ENCODE measurements around the gene ANO10.
A peak's percentile ranks its signal among the peaks of the same experiment; 100 is the strongest.
"Not testable (repeated sequence)": the region's sequence is repeated elsewhere in the genome, so short reads cannot be mapped to it uniquely, and the experiment has no call there.

Gene ANO10

GRCh38 chr3:43621656-43622432, at the start of gene ANO10:
ANO10 (minus strand) TSS chr3:43622011; CDS start chr3:43605852, 16,159 bp downstream.
- peak; percentile 98 for DNase-seq

- no peak for DNase-seq
Measured at GRCh38 chr3:43670635-43671522, 49.1 kb upstream of the ANO10 start.

GRCh38 chr3:43665011-43665410, 43.2 kb upstream of the ANO10 start:
- not testable (repeated sequence) for DNase-seq

DNA sequence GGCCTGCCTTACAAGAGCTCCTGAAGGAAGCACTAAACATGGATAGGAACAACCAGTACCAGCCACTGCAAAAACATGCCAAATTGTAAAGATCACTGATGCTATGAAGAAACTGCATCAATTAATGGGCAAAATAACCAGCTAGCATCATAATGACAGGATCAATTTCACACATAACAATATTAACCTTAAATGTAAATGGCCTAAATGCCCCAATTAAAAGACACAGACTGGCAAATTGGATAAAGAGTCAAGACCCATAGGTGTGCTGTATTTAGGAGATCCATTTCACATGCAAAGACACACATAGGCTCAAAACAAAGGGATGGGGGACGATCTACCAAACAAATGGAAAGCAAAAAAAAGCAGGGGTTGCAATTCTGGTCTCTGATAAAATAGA, 39.6 kb upstream of the ANO10 start:
- DNase-seq: not testable (repeated sequence)

GRCh38 chr3:43659250-43659880, 37.6 kb upstream of the ANO10 start:
- no peak for DNase-seq

DNA sequence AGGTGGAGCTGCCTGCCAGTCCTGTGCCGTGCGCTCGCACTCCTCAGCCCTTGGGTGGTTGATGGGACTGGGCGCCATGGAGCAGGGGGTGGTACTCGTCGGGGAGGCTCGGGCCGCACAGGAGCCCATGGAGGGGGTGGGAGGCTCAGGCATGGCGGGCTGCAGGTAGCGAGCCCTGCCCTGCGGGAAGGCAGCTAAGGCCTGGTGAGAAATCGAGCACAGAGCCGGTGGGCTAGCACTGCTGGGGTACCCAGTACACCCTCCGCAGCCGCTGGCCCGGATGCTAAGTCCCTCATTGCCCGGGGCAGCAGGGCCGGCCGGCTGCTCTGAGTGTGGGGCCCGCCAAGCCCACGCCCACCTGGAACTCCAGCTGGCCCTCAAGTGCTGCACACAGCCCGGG, 34.6 kb upstream of the ANO10 start:
- DNase-seq: not testable (repeated sequence)

GRCh38 chr3:43650345-43650744, 28.5 kb upstream of the ANO10 start:
- DNase-seq: no peak

- DNase-seq: no peak
Measured at GRCh38 chr3:43649365-43649968, 27.7 kb upstream of the ANO10 start.

DNA sequence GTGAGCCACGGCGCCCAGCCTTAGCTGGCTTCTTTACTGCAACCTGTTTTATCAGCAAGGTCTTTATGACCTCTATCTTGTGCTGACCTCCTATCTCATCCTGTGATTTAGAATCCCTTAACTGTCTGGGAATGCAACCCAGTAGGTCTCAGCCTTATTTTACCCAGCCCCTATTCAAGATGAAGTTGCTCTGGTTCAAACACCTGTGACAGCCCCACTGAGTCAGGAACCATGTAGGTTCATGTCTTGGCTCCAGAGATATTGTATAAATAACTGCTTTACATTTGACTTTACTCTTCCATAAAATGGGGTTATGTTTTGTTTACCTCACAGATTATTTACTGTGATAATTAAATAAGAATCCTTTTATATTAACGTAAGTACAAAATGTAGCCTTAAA, 27.1 kb upstream of the ANO10 start:
- DNase-seq: no peak

GRCh38 chr3:43647331-43648166, 25.7 kb upstream of the ANO10 start:
- DNase-seq: no peak

- DNase-seq: no peak
Measured at GRCh38 chr3:43644443-43644842, 22.6 kb upstream of the ANO10 start.

- DNase-seq: no peak
Measured at GRCh38 chr3:43641306-43642114, 19.7 kb upstream of the ANO10 start.

DNA sequence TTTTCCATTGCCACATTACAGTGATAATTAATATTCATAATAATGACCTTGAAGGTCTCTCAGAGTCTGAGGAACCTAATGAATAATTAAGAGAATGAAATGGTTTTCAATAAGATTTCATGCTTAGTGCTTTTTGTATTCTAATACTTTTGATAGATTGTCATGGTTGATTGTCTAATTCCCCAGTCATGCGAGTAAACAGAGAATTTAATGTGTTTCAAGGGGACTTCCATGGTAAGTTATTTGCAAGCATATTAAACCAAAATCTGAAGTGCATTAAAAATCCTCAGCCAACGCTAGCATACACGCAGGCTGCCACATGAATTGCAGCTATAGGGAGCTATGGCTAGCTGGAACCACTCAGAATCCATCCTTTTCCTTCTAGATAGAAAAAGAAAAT, 18.9 kb upstream of the ANO10 start:
- no peak for DNase-seq

GRCh38 chr3:43638594-43639447, 17.0 kb upstream of the ANO10 start:
- DNase-seq: peak; percentile 32

DNA sequence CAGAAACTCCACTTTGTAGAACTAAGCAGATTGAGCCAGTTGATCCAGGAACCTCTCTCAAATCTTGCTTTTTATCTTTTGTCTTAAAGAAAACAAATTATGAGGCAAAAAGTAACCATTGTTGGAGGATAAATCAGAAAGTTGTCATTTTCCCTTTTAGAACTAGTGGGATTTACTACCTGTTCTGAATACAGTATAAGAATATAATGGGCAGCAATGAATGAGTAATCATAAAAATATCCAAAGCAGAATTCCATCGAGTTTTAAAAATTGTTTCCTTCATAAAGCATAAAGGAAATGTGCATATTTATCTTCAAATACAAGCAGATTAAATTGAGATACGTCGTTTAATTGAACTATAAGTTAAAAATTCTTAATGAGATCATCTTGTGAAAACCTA, 15.9 kb upstream of the ANO10 start:
- DNase-seq: no peak

DNA sequence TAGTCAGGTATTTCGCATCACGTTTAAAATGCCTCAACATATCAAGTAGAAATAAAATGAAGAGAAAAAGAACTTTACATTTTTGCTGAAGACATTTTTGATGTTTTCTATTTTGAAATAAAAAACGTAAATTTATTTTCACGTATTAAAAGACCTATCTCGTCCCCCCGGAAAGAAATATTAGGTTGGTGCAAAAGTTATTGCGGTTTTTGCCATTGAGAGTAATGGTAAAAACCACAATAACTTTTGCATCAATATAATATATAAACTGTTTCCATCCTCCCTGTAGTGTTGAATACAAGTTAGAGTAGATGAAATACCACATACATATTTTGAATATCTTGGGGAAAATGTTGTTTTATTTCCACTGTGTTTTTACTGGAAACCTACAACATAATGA, 11.2 kb upstream of the ANO10 start:
- DNase-seq: no peak

- DNase-seq: no peak
Measured at GRCh38 chr3:43632269-43632733, 10.5 kb upstream of the ANO10 start.

GRCh38 chr3:43629741-43630140, 7.9 kb upstream of the ANO10 start:
- no peak for DNase-seq

DNA sequence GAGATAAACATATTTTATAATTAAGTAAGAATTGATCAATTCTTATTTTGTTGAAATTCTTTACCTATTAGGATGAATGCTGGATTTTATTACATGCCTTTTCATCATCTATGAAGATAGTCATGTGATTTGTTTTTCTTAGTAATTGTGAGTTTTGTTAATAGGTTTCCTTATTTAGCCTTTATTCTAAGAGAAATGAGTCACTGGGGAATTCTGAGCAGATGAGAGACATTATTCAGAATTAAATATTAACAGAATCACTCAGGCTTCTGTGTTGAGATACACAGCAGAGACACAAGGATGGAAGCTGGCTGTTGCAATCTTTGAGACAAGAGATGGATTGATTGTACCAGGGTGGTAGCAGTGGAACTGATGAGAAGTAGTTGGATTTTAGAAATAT, 7.4 kb upstream of the ANO10 start:
- no peak for DNase-seq

- DNase-seq: no peak
Measured at GRCh38 chr3:43627360-43627759, 5.5 kb upstream of the ANO10 start.
